NK-92 (cell line): Measurements from ENCODE around the gene MCUB.

Source experiments
- DNase-seq: peaks from one replicate; lab custom pipeline; 2025; ENCODE audit not compliant: unreplicated experiment; lab: John Stamatoyannopoulos, UW

The MCUB gene

GRCh38 chr4:109624536-109624935 is 64.5 kb downstream of the MCUB start:
- DNase-seq, result no peak

- DNase-seq, result no peak
Observed at GRCh38 chr4:109627361-109627760, 67.3 kb downstream of the MCUB start.

GRCh38 chr4:109629775-109630174 is 69.7 kb downstream of the MCUB start:
- no peak for DNase-seq

- DNase-seq, result no peak
Observed at GRCh38 chr4:109631532-109632108, 71.6 kb downstream of the MCUB start.

GRCh38 chr4:109640644-109641043 is 80.6 kb downstream of the MCUB start:
- no peak for DNase-seq

GRCh38 chr4:109645874-109646710 is 86.0 kb downstream of the MCUB start:
- no peak for DNase-seq

GRCh38 chr4:109648266-109648996 is 88.4 kb downstream of the MCUB start:
- no peak for DNase-seq

- DNase-seq, result no peak
Observed at GRCh38 chr4:109648997-109649575, 89.0 kb downstream of the MCUB start.

- no peak for DNase-seq
Observed at GRCh38 chr4:109649872-109650271, 89.8 kb downstream of the MCUB start.

- no peak for DNase-seq
Observed at GRCh38 chr4:109655396-109655795, 95.3 kb downstream of the MCUB start.

GRCh38 chr4:109657854-109658418 is 97.9 kb downstream of the MCUB start:
- no peak for DNase-seq

- no peak for DNase-seq
Observed at GRCh38 chr4:109658871-109659410, 98.9 kb downstream of the MCUB start.

- DNase-seq, result no peak
Observed at GRCh38 chr4:109662116-109662515, 102.1 kb downstream of the MCUB start.

GRCh38 chr4:109662771-109663170 is 102.7 kb downstream of the MCUB start:
- no peak for DNase-seq

GRCh38 chr4:109665783-109666485 is 105.9 kb downstream of the MCUB start:
- no peak for DNase-seq

- DNase-seq, result no peak
Observed at GRCh38 chr4:109671350-109671749, 111.3 kb downstream of the MCUB start.

GRCh38 chr4:109672169-109672930 is 112.3 kb downstream of the MCUB start:
- no peak for DNase-seq

GRCh38 chr4:109673303-109673702 is 113.3 kb downstream of the MCUB start:
- no peak for DNase-seq

- no peak for DNase-seq
Observed at GRCh38 chr4:109675181-109675580, 115.1 kb downstream of the MCUB start.

- DNase-seq, result no peak
Observed at GRCh38 chr4:109675843-109676242, 115.8 kb downstream of the MCUB start.
